PC-3 (cell line): ENCODE results near the gene NAA10. TPM values are rescaled to one million over a fixed set of nuclear protein-coding genes. Genes with fewer than 3 reads are reported as not detected.

Experiments
- ATAC-seq: fragments of 200-7000 bp; cut with Tn5 transposase; 2 replicates; pipeline ENCODE4 v1.9.1; 2020; ENCODE audit warnings: mild to moderate bottlenecking, moderate library complexity
- BruUV-seq: library from RNA; stranded (reverse); fragments of 400-500 nt; replicated peaks from 2 replicates; lab custom pipeline; 2021; lab: Mats Ljungman, UMichigan
- CTCF ChIA-PET: fragments of 300-600 bp; sonication (Branson Sonifier 250); formaldehyde crosslinking; loops from one replicate; lab custom pipeline; 2022; ENCODE audit warnings: antibody characterized with exemption; lab: Charles Lee
- POLR2A ChIA-PET: fragments of 300-600 bp; sonication (Branson Sonifier 250); formaldehyde crosslinking; loops from one replicate; lab custom pipeline; 2022; ENCODE audit warnings: antibody characterized with exemption; ENCODE audit not compliant: unreplicated experiment; lab: Charles Lee
- DNase-seq: peaks from one replicate; pipeline ENCODE4 v3.0.0-alpha.2; 2015
- H2AFZ ChIP-seq: fragments of 300-600 bp; sonication (generic); 2 replicates; pipeline ENCODE4 v1.6.0; 2016; ENCODE audit warnings: antibody characterized with exemption, low read length
- H3F3A ChIP-seq: fragments of 300-600 bp; sonication (generic); one replicate; pipeline ENCODE4 v1.6.0; 2017; ENCODE audit warnings: antibody characterized with exemption, low read length, control low read depth, mild to moderate bottlenecking; ENCODE audit not compliant: unreplicated experiment
- H3K27ac ChIP-seq: fragments of 300-600 bp; sonication (generic); 2 replicates; pipeline ENCODE4 v1.5.1; 2016; ENCODE audit warnings: mild to moderate bottlenecking, low read length
- H3K27me3 ChIP-seq: fragments of 300-600 bp; sonication (generic); 2 replicates; pipeline ENCODE4 v1.6.1; 2016; ENCODE audit warnings: low read length, mixed read lengths
- H3K36me3 ChIP-seq: fragments of 300-600 bp; sonication (generic); 2 replicates; pipeline ENCODE4 v1.6.1; 2016; ENCODE audit warnings: low read depth, mixed run types, low read length, mixed read lengths
- H3K4me1 ChIP-seq: fragments of 300-600 bp; sonication (generic); 2 replicates; pipeline ENCODE4 v1.5.1; 2016; ENCODE audit warnings: low read length; ENCODE audit not compliant: insufficient read depth
- H3K4me2 ChIP-seq: fragments of 300-600 bp; sonication (generic); 2 replicates; pipeline ENCODE4 v1.6.0; 2016; ENCODE audit warnings: low read length
- H3K4me3 ChIP-seq: fragments of 300-600 bp; sonication (generic); 2 replicates; pipeline ENCODE4 v1.5.1; 2016; ENCODE audit warnings: mild to moderate bottlenecking, low read length, mixed read lengths
- H3K79me2 ChIP-seq: fragments of 300-600 bp; sonication (generic); 2 replicates; pipeline ENCODE4 v1.6.1; 2017; ENCODE audit warnings: low read length, mixed read lengths
- H3K9ac ChIP-seq: fragments of 300-600 bp; sonication (generic); 2 replicates; pipeline ENCODE4 v1.6.0; 2016; ENCODE audit warnings: mild to moderate bottlenecking, low read length
- H3K9me2 ChIP-seq: fragments of 300-600 bp; sonication (generic); replicated peaks from 2 replicates; pipeline ENCODE4 v1.6.1; 2016; ENCODE audit warnings: mixed run types, low read length, mixed read lengths
- H3K9me3 ChIP-seq: fragments of 300-600 bp; sonication (generic); 2 replicates; pipeline ENCODE4 v1.6.1; 2016; ENCODE audit warnings: low read length, mixed read lengths
- H4K20me1 ChIP-seq: fragments of 300-600 bp; sonication (generic); 2 replicates; pipeline ENCODE4 v1.6.1; 2016; ENCODE audit warnings: low read length, mixed read lengths
- CTCF ChIP-seq: fragments of 300-600 bp; sonication (generic); conservative IDR thresholded peaks from 2 replicates; pipeline ENCODE4 v1.5.1; 2017; ENCODE audit warnings: antibody characterized with exemption, low read depth, mild to moderate bottlenecking, low read length
- EZH2 ChIP-seq: fragments of 300-600 bp; sonication (generic); IDR thresholded peaks from one replicate; pipeline ENCODE4 v1.6.1; 2017; ENCODE audit warnings: antibody characterized with exemption, mild to moderate bottlenecking, low read length; ENCODE audit not compliant: unreplicated experiment
- EZH2phosphoT487 ChIP-seq: fragments of 300-600 bp; sonication (generic); IDR thresholded peaks from 2 replicates; pipeline ENCODE4 v1.6.1; 2018; ENCODE audit warnings: mild to moderate bottlenecking, antibody characterized with exemption, low read length, borderline replicate concordance
- intact Hi-C: fragments of 100-400 bp; cut with micrococcal nuclease; formaldehyde crosslinking; loops from 2 replicates; pipeline ENCODE4 v1.9.0; 2023
- total RNA-seq: library from RNA; depleted of rRNA; stranded (reverse); fragments of >200 nt; gene quantifications from 2 replicates; pipeline ENCODE4 v1.2.3, GENCODE V29; 2014

The NAA10 gene
- total RNA-seq, 1 experiment from 2014 or later = 172 TPM

- Histone ChIP-seq H3K36me3 (no peaks in the 10 kb centered on the region), H4K20me1 (peaks cover under 1% of the 10 kb centered on the region), H3K9me2 (no peaks in the 10 kb centered on the region), H3F3A (peaks cover 6% of the 10 kb centered on the region), H3K9ac (no peak overlapping the region), H3K9me3 (no peaks in the 10 kb centered on the region), H3K4me1 (peaks cover 12% of the 10 kb centered on the region), H3K27ac (no peak overlapping the region), H2AFZ (no peak overlapping the region), H3K79me2 (peaks cover 36% of the 10 kb centered on the region), H3K4me3 (no peak overlapping the region), H3K27me3 (no peaks in the 10 kb centered on the region), H3K4me2 (0 out of 2 replicates have a peak overlapping the region, but pooled peaks have one; percentile 96)
- TF ChIP-seq EZH2phosphoT487 (no peak), CTCF (no peak), EZH2 (no peak)
- intact Hi-C loops = loop anchor here (10.0 kb wide), 1 partner anchor 400 kb away; the partner anchor contains the start of genes EMD and FLNA
- no TSS peak for BruUV-seq
- ATAC-seq (no peak), DNase-seq (no peak)
- ChIA-PET CTCF (interaction anchor here (0.7 kb wide), 1 partner anchor 41 kb away, joined by 5 read pairs; no protein-coding TSS in a partner anchor), POLR2A (no interaction called here)
Measured at GRCh38 chrX:153974726-153975286, 40.0 kb upstream of the NAA10 start.

- 0 out of 2 replicates have a peak overlapping the region, but pooled peaks have one; percentile 100 for H3K9ac ChIP-seq
- H3K27ac ChIP-seq = no peak overlapping the region
- intact Hi-C loops = loop anchor here (10.0 kb wide), 1 partner anchor 401 kb away; the partner anchor contains the start of genes EMD and FLNA
- peaks cover 7% of the 10 kb centered on the region for H4K20me1 ChIP-seq
- no TSS peak for BruUV-seq
- peak overlapping the region; percentile 85 for H3K4me3 ChIP-seq
- DNase-seq (no peak), ATAC-seq (no peak)
- peaks cover 42% of the 10 kb centered on the region for H3K79me2 ChIP-seq
- ChIA-PET POLR2A (no interaction called here), CTCF (no interaction called here)
- peaks cover 6% of the 10 kb centered on the region for H3F3A ChIP-seq
- H3K36me3 ChIP-seq = no peaks in the 10 kb centered on the region
- TF ChIP-seq EZH2 (no peak), EZH2phosphoT487 (no peak), CTCF (no peak)
- no peak overlapping the region for H2AFZ ChIP-seq
- H3K9me2 ChIP-seq = no peaks in the 10 kb centered on the region
- H3K4me2 ChIP-seq = peak overlapping the region; percentile 96
- H3K27me3 ChIP-seq = no peaks in the 10 kb centered on the region
- no peaks in the 10 kb centered on the region for H3K9me3 ChIP-seq
- H3K4me1 ChIP-seq = peaks cover 12% of the 10 kb centered on the region
Measured at GRCh38 chrX:153974003-153974725, 39.3 kb upstream of the NAA10 start.
